GM12864 (cell line): ENCODE measurements around the gene CPT1B.
"Not testable (repeated sequence)": the region's sequence is repeated elsewhere in the genome, so short reads cannot be mapped to it uniquely, and the experiment has no call there.

ENCODE experiments used
- DNase-seq: peaks from one replicate; pipeline ENCODE4 v3.0.0-alpha.2; 2011; ENCODE audit warnings: low read depth
- H3K4me3 ChIP-seq: 2 replicates; pipeline ENCODE4 v1.5.1; 2011; ENCODE audit warnings: mild to moderate bottlenecking, low read depth, low read length, control low read depth
- TF ChIP-seq, protein P1 (sequence below): IDR thresholded peaks from 2 replicates; pipeline ENCODE4 v1.5.1; 2011; ENCODE audit warnings: low read depth, mild to moderate bottlenecking, moderate library complexity, low read length, control low read depth, inconsistent platforms; ENCODE audit errors: missing control alignments

Gene CPT1B

GRCh38 chr22:50521710-50522109 lies 56.5 kb downstream of the CPT1B start:
- no peak for DNase-seq
- TF ChIP-seq, protein P1, sequence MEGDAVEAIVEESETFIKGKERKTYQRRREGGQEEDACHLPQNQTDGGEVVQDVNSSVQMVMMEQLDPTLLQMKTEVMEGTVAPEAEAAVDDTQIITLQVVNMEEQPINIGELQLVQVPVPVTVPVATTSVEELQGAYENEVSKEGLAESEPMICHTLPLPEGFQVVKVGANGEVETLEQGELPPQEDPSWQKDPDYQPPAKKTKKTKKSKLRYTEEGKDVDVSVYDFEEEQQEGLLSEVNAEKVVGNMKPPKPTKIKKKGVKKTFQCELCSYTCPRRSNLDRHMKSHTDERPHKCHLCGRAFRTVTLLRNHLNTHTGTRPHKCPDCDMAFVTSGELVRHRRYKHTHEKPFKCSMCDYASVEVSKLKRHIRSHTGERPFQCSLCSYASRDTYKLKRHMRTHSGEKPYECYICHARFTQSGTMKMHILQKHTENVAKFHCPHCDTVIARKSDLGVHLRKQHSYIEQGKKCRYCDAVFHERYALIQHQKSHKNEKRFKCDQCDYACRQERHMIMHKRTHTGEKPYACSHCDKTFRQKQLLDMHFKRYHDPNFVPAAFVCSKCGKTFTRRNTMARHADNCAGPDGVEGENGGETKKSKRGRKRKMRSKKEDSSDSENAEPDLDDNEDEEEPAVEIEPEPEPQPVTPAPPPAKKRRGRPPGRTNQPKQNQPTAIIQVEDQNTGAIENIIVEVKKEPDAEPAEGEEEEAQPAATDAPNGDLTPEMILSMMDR = no peak
- no peak overlapping the region for H3K4me3 ChIP-seq

DNA sequence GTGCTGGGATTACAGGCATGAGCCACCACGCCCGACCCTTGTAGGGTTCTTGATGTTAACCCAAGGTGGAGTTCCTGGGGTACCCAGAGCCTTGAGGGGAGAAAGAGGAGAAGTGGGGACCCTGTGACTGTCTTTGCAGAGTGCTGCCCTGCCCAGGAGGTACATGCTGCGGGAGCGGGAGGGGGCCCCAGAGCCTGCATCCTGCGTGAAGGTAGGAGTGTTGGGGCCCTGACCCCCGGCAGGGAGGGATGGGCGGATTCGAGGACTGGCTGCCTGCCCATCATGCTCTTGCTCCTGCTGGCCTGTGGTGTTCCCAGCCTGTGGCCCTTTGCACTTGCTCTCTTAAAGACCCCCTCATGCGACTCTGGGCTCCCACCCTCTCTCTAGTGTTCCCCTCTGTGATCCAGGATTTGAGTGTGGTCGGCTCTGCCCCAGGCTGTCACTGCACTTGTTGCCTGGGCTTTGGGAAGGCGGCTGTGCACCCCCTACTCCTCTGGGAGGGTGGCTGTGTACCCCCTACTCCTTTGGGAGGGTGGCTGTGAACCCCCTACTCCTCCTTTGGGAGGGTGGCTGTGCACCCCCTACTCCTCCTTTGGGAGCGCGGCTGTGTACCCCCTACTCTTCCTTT lies 57.3 kb downstream of the CPT1B start:
- no peak for DNase-seq
- TF ChIP-seq, protein P1 = no peak
- no peak overlapping the region for H3K4me3 ChIP-seq

- not testable (repeated sequence) for H3K4me3 ChIP-seq, DNase-seq
These were observed 58.0 kb downstream of the CPT1B start for GRCh38 chr22:50520184-50520583.

- no peak overlapping the region for H3K4me3 ChIP-seq
- no peak for DNase-seq
- TF ChIP-seq, protein P1 = no peak
These were observed 59.1 kb downstream of the CPT1B start for GRCh38 chr22:50519151-50519550.
